H1 (cell line): ENCODE measurements around the gene CROCC2. TPM values are rescaled to one million over a fixed set of nuclear protein-coding genes. Genes with fewer than 3 reads are reported as not detected.

Source experiments
- CTCF ChIA-PET: fragments of 300-600 bp; sonication (Branson Sonifier 250); formaldehyde crosslinking; loops from one replicate; lab custom pipeline; 2021; ENCODE audit not compliant: partially characterized antibody; lab: Charles Lee
- POLR2A ChIA-PET: fragments of 300-600 bp; sonication (Branson Sonifier 250); formaldehyde crosslinking; loops from one replicate; lab custom pipeline; 2021; ENCODE audit warnings: inconsistent platforms; ENCODE audit not compliant: partially characterized antibody; lab: Charles Lee
- DNase-seq, 2 experiments: peaks; one replicate each; pipeline versions ENCODE4 v3.0.0 to v3.0.0-alpha.2; 2010 to 2022; ENCODE audit warnings: low spot score in 2 of 2, low read depth in 1 of 2, mixed read lengths in 1 of 2
- FAIRE-seq: peaks from 2 replicates; lab custom pipeline; 2011; peaks lifted over from hg19 to GRCh38; lab: Jason Lieb, UNC
- H2AFZ ChIP-seq: 2 replicates; pipeline ENCODE4 v1.8.1; 2012; ENCODE audit warnings: low read length, inconsistent platforms
- H2AK5ac ChIP-seq: 2 replicates; pipeline ENCODE4 v1.6.1; 2013; ENCODE audit warnings: low read depth, low read length
- H2BK120ac ChIP-seq: replicated peaks from 2 replicates; pipeline ENCODE3; 2013; ENCODE audit warnings: low read depth, low read length, inconsistent platforms
- H2BK12ac ChIP-seq: 2 replicates; pipeline ENCODE4 v1.6.1; 2013; ENCODE audit warnings: low read depth, low read length
- H2BK15ac ChIP-seq: 2 replicates; pipeline ENCODE4 v1.6.1; 2013; ENCODE audit warnings: low read length
- H2BK20ac ChIP-seq: 2 replicates; pipeline ENCODE4 v1.6.1; 2013; ENCODE audit warnings: low read length
- H2BK5ac ChIP-seq: 2 replicates; pipeline ENCODE4 v1.6.1; 2013; ENCODE audit warnings: low read depth, low read length
- H3K14ac ChIP-seq: 2 replicates; pipeline ENCODE4 v1.6.1; 2013; ENCODE audit warnings: inconsistent platforms; ENCODE audit not compliant: insufficient read length
- H3K18ac ChIP-seq: 2 replicates; pipeline ENCODE4 v1.6.1; 2013; ENCODE audit warnings: low read length; ENCODE audit errors: extremely low read depth
- H3K23ac ChIP-seq: 2 replicates; pipeline ENCODE4 v1.6.1; 2013; ENCODE audit warnings: inconsistent platforms; ENCODE audit not compliant: insufficient read length
- H3K23me2 ChIP-seq: 2 replicates; pipeline ENCODE4 v1.6.1; 2013; ENCODE audit warnings: low read depth, low read length
- H3K27ac ChIP-seq: 2 replicates; pipeline ENCODE4 v1.6.1; 2011; ENCODE audit warnings: low read depth, low read length, inconsistent platforms
- H3K27me3 ChIP-seq, 4 experiments: replicated peaks in 1 of 4; 1 replicate in 1 of 4; 2 replicates in 3 of 4; pipeline versions ENCODE4 v1.6.1 to v1.8.1; 2011 to 2013; ENCODE audit warnings: low read length in 3 of 4, mild to moderate bottlenecking in 3 of 4, inconsistent platforms in 2 of 4, mixed read lengths in 2 of 4, moderate library complexity in 1 of 4; ENCODE audit not compliant: control insufficient read depth in 3 of 4, insufficient read depth in 3 of 4; ENCODE audit errors: extremely low read depth in 1 of 4
- H3K36me3 ChIP-seq, 4 experiments: 2 replicates each; pipeline versions ENCODE4 v1.6.1 to v1.8.1; 2011 to 2013; ENCODE audit warnings: mild to moderate bottlenecking in 4 of 4, low read length in 3 of 4, moderate library complexity in 2 of 4, control low read depth in 1 of 4, inconsistent platforms in 1 of 4; ENCODE audit not compliant: insufficient read depth in 4 of 4, control insufficient read depth in 2 of 4
- H3K4ac ChIP-seq: replicated peaks from 2 replicates; pipeline ENCODE3; 2013; ENCODE audit warnings: low read length, low read depth, mixed read lengths, inconsistent platforms; ENCODE audit not compliant: insufficient read length
- H3K4me1 ChIP-seq, 4 experiments: replicated peaks in 1 of 4; 1 replicate in 1 of 4; 2 replicates in 3 of 4; pipeline versions ENCODE4 v1.6.1 to v1.8.1; 2011 to 2013; ENCODE audit warnings: low read length in 3 of 4, inconsistent platforms in 2 of 4, mixed read lengths in 1 of 4; ENCODE audit not compliant: insufficient read depth in 4 of 4, control insufficient read depth in 3 of 4
- H3K4me2 ChIP-seq, 2 experiments: 2 replicates each; pipeline versions ENCODE4 v1.6.1 to v1.8.1; 2011 to 2013; ENCODE audit warnings: low read depth in 2 of 2, low read length in 2 of 2, control low read depth in 1 of 2, inconsistent platforms in 1 of 2, mild to moderate bottlenecking in 1 of 2; ENCODE audit not compliant: insufficient read depth in 1 of 2
- H3K4me3 ChIP-seq, 4 experiments: fragments of 200-600, 300-600 bp in 1 of 4; sonication (generic), shearing (Covaris generic), sonication (Bioruptor Twin) in 1 of 4; 2 replicates each; pipeline versions ENCODE4 v1.5.1 to v1.8.1; 2011 to 2016; ENCODE audit warnings: low read length in 4 of 4, low read depth in 3 of 4, control low read depth in 2 of 4, inconsistent platforms in 2 of 4, mild to moderate bottlenecking in 2 of 4, mixed read lengths in 1 of 4, moderate library complexity in 1 of 4; ENCODE audit not compliant: insufficient read depth in 2 of 4; ENCODE audit errors: extremely low read depth in 1 of 4
- H3K56ac ChIP-seq: replicated peaks from 2 replicates; pipeline ENCODE3; 2013; ENCODE audit warnings: low read depth, mild to moderate bottlenecking, mixed read lengths, low read length, inconsistent platforms; ENCODE audit not compliant: insufficient read length
- H3K79me1 ChIP-seq: 2 replicates; pipeline ENCODE4 v1.6.1; 2013; ENCODE audit warnings: low read depth, low read length, control low read depth
- H3K79me2 ChIP-seq, 2 experiments: 2 replicates each; pipeline versions ENCODE4 v1.6.1 to v1.8.1; 2012 to 2013; ENCODE audit warnings: low read length in 2 of 2, mild to moderate bottlenecking in 2 of 2, inconsistent platforms in 1 of 2; ENCODE audit not compliant: insufficient read depth in 2 of 2, control insufficient read depth in 1 of 2
- H3K9ac ChIP-seq, 4 experiments: replicated peaks in 1 of 4; 1 replicate in 1 of 4; 2 replicates in 3 of 4; pipeline versions ENCODE4 v1.6.1 to v1.8.1; 2011 to 2013; ENCODE audit warnings: low read depth in 3 of 4, low read length in 3 of 4, control low read depth in 2 of 4, mild to moderate bottlenecking in 2 of 4, moderate library complexity in 2 of 4, inconsistent platforms in 1 of 4; ENCODE audit errors: extremely low read depth in 1 of 4
- H3K9me3 ChIP-seq, 2 experiments: 2 replicates each; pipeline versions ENCODE4 v1.6.1 to v1.8.1; 2012 to 2013; ENCODE audit warnings: mild to moderate bottlenecking in 2 of 2, moderate library complexity in 2 of 2, control low read depth in 1 of 2, inconsistent platforms in 1 of 2, low read depth in 1 of 2, low read length in 1 of 2, mixed read lengths in 1 of 2; ENCODE audit not compliant: insufficient read depth in 2 of 2
- H4K20me1 ChIP-seq, 2 experiments: replicated peaks in 1 of 2; 2 replicates each; pipeline versions ENCODE3 to v1.8.1; 2011 to 2013; ENCODE audit warnings: inconsistent platforms in 2 of 2, low read length in 2 of 2, mild to moderate bottlenecking in 1 of 2; ENCODE audit not compliant: insufficient read depth in 2 of 2, control insufficient read depth in 1 of 2
- H4K5ac ChIP-seq: 2 replicates; pipeline ENCODE4 v1.6.1; 2013; ENCODE audit warnings: low read length, low read depth, mixed read lengths, inconsistent platforms; ENCODE audit not compliant: insufficient read length
- H4K8ac ChIP-seq: 2 replicates; pipeline ENCODE4 v1.8.0; 2013; ENCODE audit warnings: mild to moderate bottlenecking, moderate library complexity, low read length, inconsistent platforms; ENCODE audit not compliant: insufficient read depth; ENCODE audit errors: extremely low read depth
- H4K91ac ChIP-seq: replicated peaks from 2 replicates; pipeline ENCODE3; 2013; ENCODE audit warnings: low read length, mixed read lengths, inconsistent platforms; ENCODE audit not compliant: insufficient read length
- BCL11A ChIP-seq, 2 experiments: IDR thresholded peaks; one replicate each; pipeline ENCODE4 v1.6.1; 2011; ENCODE audit warnings: low read depth in 2 of 2, low read length in 2 of 2, mild to moderate bottlenecking in 2 of 2
- BRCA1 ChIP-seq: IDR thresholded peaks from 2 replicates; pipeline ENCODE4 v1.6.1; 2012; ENCODE audit warnings: low read depth, low read length, improper control_type of control experiment
- CBX5 ChIP-seq: fragments of 300-800, 300-1000 bp; sonication (generic); IDR thresholded peaks from 2 replicates; pipeline ENCODE4 v1.7.1; 2016; ENCODE audit warnings: antibody characterized with exemption, low read length, low read depth
- CREB1 ChIP-seq: IDR thresholded peaks from 2 replicates; pipeline ENCODE4 v1.6.1; 2012; ENCODE audit warnings: inconsistent platforms
- GABPA ChIP-seq: IDR thresholded peaks from 2 replicates; pipeline ENCODE4 v1.6.1; 2011; ENCODE audit warnings: mild to moderate bottlenecking, low read length, moderate library complexity, borderline replicate concordance; ENCODE audit not compliant: insufficient read depth
- NANOG ChIP-seq: IDR thresholded peaks from 2 replicates; pipeline ENCODE4 v1.6.1; 2011; ENCODE audit warnings: low read length, low read depth, mild to moderate bottlenecking, inconsistent platforms; ENCODE audit not compliant: insufficient read depth, poor library complexity, severe bottlenecking
- RNF2 ChIP-seq: fragments of 200-900, 300-1000 bp; sonication (generic); IDR thresholded peaks from 2 replicates; pipeline ENCODE4 v1.7.1; 2016; ENCODE audit warnings: borderline replicate concordance, low read depth, mild to moderate bottlenecking, antibody characterized with exemption, low read length; ENCODE audit not compliant: poor library complexity, severe bottlenecking; ENCODE audit errors: missing control alignments
- SP1 ChIP-seq: IDR thresholded peaks from 2 replicates; pipeline ENCODE4 v1.6.1; 2011; ENCODE audit warnings: low read depth, low read length
- TAF7 ChIP-seq: optimal IDR thresholded peaks from 2 replicates; pipeline ENCODE3; 2011; ENCODE audit warnings: low read depth, mild to moderate bottlenecking, inconsistent platforms, low read length, moderate library complexity, borderline replicate concordance
- TBP ChIP-seq: IDR thresholded peaks from 2 replicates; pipeline ENCODE4 v1.6.1; 2011; ENCODE audit warnings: low read depth, low read length, improper control_type of control experiment
- TCF12 ChIP-seq: IDR thresholded peaks from 2 replicates; pipeline ENCODE4 v1.6.1; 2011; ENCODE audit warnings: low read depth, mild to moderate bottlenecking, low read length
- TEAD4 ChIP-seq: IDR thresholded peaks from 2 replicates; pipeline ENCODE4 v1.6.1; 2012; ENCODE audit warnings: low read depth, low read length, inconsistent platforms, mixed read lengths
- ZNF274 ChIP-seq: IDR thresholded peaks from 2 replicates; pipeline ENCODE4 v1.7.0; 2012; ENCODE audit warnings: low read length, borderline replicate concordance; ENCODE audit errors: extremely low read depth
- WGBS, 2 experiments: shearing (Covaris generic) in 1 of 2; methylation state at CpG; one replicate each; pipeline versions ENCODE4 v1.1.6 to v1.1.7; 2013 to 2015; ENCODE audit warnings: low lambda C conversion rate in 2 of 2, mixed read lengths in 2 of 2, inconsistent platforms in 1 of 2, low coverage in 1 of 2, missing lambda C conversion rate in 1 of 2; ENCODE audit not compliant: insufficient replicate concordance in 2 of 2, insufficient coverage in 1 of 2, insufficient read length in 1 of 2; ENCODE audit errors: extremely low coverage in 1 of 2, missing lambda C conversion rate in 1 of 2; 5-methylcytosine and 5-hydroxymethylcytosine counted together
- polyA plus RNA-seq, 7 experiments: library from polyadenylated mRNA; depleted of rRNA in 3 of 7; stranded (reverse) in 5 of 7; unstranded in 2 of 7; fragments of >200 nt in 5 of 7; fragments of 200-250 nt in 2 of 7; gene quantifications; 1 replicate in 5 of 7; 2 replicates in 1 of 7; 4 replicates in 1 of 7; pipeline versions ENCODE4 v1.2.1 to v1.2.3, GENCODE V29; 2011 to 2013; ENCODE audit warnings: missing spikeins in 2 of 7, mixed read lengths in 2 of 7
- total RNA-seq: library from RNA; stranded (reverse); fragmentation: NEBNext Ultra II Directional; extraction: Animal tissue kit (Norgen Biotek cat#: 25700); gene quantifications from 2 replicates; pipeline ENCODE4 v1.2.1, GENCODE V29; 2021

The CROCC2 gene
- total and polyA plus RNA-seq, 2 of the 8 experiments (the other 6 are each of a cell fraction or from before 2014, with no cell fraction given): not detected

- H2AFZ ChIP-seq: no peak overlapping the region
- CTCF ChIA-PET: interaction anchor here (1.5 to 2.4 kb wide), 2 partner anchors 10 to 86 kb away, joined by 3 to 14 read pairs; no protein-coding TSS in a partner anchor
- no peak overlapping the region for H2BK5ac ChIP-seq
- peak overlapping the region; percentile 48; the same call in 1 of the 2 replicates for H2BK15ac ChIP-seq
- no peak overlapping the region for H3K4ac ChIP-seq
- H3K4me2 ChIP-seq: no peak overlapping the region
- H3K27me3 ChIP-seq: no peaks in the 10 kb centered on the region; a peak in 2 of 7 replicates
- H2BK12ac ChIP-seq: no peak overlapping the region
- no peak overlapping the region for H4K5ac ChIP-seq
- peaks cover 4 to 18% of the 10 kb centered on the region in 2 experiments; a peak in 3 of 4 replicates for H3K9me3 ChIP-seq
- no peak overlapping the region for H3K56ac ChIP-seq
- peaks cover 0 to under 1% (median 0%) of the 10 kb centered on the region in 4 experiments; a peak in 1 of 7 replicates for H3K4me1 ChIP-seq
- H3K18ac ChIP-seq: no peak overlapping the region
- H3K27ac ChIP-seq: no peak overlapping the region
- POLR2A ChIA-PET: no interaction called here
- H4K91ac ChIP-seq: no peak overlapping the region
- DNase-seq (peak in 1 of 2 experiments; percentile 40), FAIRE-seq (no peak)
- no peaks in the 10 kb centered on the region for H3K79me1 ChIP-seq
- no peak overlapping the region for H3K4me3 ChIP-seq
- H3K23ac ChIP-seq: no peak overlapping the region
- no peak overlapping the region for H3K9ac ChIP-seq
- no peak overlapping the region for H2AK5ac ChIP-seq
- no peaks in the 10 kb centered on the region for H3K23me2 ChIP-seq
- peak overlapping the region; percentile 43; the same call in 1 of the 2 replicates for H4K8ac ChIP-seq
- H3K79me2 ChIP-seq: no peaks in the 10 kb centered on the region
- H2BK20ac ChIP-seq: no peak overlapping the region
- H2BK120ac ChIP-seq: no peak overlapping the region
- no peak overlapping the region for H3K14ac ChIP-seq
- no peaks in the 10 kb centered on the region for H3K36me3 ChIP-seq
- H4K20me1 ChIP-seq: peaks cover 0 to 2% of the 10 kb centered on the region in 2 experiments
- 87% methylated on average over 12 of the region's 20 CpGs; no CpG with 5 or more reads in 1 of the 2 experiments for WGBS, 2 experiments
- TF ChIP-seq ZNF274 (no peak), BRCA1 (no peak), TEAD4 (no peak), GABPA (no peak), TCF12 (no peak), RNF2 (no peak), NANOG (no peak), SP1 (no peak), CREB1 (no peak), TBP (no peak), BCL11A (IDR thresholded peaks at IDR 0.05; ENCODE audit: low read depth in 2 of 2, low read length in 2 of 2) (no peak), TAF7 (no peak), CBX5 (no peak)
These were observed 86.6 kb downstream of the CROCC2 start for GRCh38 chr2:240992572-240993291.
